Measurements from ENCODE around the gene UPK3A. TPM values are rescaled to one million over a fixed set of nuclear protein-coding genes. Genes with fewer than 3 reads are reported as not detected.

Gene UPK3A
- total RNA-seq, 6 experiments from 2014 or later = not detected

DNA sequence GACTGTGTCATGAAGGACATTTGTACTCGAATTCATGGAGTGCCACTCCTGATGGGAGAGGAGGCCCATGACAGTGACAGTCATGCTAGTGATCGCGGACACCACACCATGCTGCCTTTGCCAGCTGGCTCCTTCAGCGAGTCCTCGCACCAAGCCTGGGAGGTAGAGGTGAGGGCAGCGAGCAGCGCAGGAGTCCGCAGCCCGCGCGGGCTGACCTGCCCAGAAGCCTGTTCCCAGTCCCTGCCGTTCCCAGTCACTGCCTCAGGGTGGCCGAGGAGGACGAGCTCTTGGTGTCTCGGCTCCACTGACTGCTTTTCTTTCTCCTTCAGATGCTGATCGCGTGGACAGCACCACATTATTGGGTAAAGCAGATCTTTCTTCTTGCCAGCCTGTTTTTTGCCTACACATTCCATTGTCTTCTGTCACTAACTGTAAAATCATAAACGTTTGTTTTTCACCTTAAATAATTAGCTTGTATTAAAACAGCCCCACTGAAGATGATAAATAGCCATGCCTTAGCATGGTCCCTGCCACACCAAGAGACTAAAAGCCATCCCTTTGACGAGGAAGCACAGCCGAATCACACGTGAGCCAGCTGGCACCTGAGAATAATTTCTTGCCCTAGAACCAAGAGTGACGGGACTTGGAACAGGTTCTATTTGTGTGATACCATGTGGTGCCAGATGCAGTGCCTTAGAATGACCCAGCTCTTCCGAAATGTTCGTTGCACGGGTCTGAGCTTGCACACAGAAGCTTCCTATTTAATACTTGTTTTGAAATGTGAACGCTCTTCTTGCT is 50.5 kb downstream of the UPK3A start:
- ATAC-seq (peak; percentile 89 to 94 (median 93)), DNase-seq (peak; percentile 91 to 97 (median 96))
- no peaks in the 10 kb centered on the region for H3K9me3 ChIP-seq
- no peak overlapping the region for H3K4me3 ChIP-seq
- intact Hi-C loops (cut with DNase I) = no loop called here
- 30% methylated on average over 23 of the region's 26 CpGs for WGBS (ENCODE audit: insufficient coverage, low coverage, low lambda C conversion rate, missing lambda C conversion rate)
- H3K27ac ChIP-seq = peak overlapping the region in 1 of 3 donors; percentile 73
- no peak for TF ChIP-seq POLR2A (IDR thresholded peaks at IDR 0.05)
- TF ChIP-seq, protein P1, sequence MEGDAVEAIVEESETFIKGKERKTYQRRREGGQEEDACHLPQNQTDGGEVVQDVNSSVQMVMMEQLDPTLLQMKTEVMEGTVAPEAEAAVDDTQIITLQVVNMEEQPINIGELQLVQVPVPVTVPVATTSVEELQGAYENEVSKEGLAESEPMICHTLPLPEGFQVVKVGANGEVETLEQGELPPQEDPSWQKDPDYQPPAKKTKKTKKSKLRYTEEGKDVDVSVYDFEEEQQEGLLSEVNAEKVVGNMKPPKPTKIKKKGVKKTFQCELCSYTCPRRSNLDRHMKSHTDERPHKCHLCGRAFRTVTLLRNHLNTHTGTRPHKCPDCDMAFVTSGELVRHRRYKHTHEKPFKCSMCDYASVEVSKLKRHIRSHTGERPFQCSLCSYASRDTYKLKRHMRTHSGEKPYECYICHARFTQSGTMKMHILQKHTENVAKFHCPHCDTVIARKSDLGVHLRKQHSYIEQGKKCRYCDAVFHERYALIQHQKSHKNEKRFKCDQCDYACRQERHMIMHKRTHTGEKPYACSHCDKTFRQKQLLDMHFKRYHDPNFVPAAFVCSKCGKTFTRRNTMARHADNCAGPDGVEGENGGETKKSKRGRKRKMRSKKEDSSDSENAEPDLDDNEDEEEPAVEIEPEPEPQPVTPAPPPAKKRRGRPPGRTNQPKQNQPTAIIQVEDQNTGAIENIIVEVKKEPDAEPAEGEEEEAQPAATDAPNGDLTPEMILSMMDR (IDR thresholded peaks at IDR 0.05) = peak; percentile 14 to 46 (median 32)
- no peaks in the 10 kb centered on the region for H3K27me3 ChIP-seq
- H3K4me1 ChIP-seq = peaks cover 0 to 34% (median 10%) of the 10 kb centered on the region in 4 donors
- peaks cover 0 to 22% (median 1%) of the 10 kb centered on the region in 4 donors for H3K36me3 ChIP-seq

DNA sequence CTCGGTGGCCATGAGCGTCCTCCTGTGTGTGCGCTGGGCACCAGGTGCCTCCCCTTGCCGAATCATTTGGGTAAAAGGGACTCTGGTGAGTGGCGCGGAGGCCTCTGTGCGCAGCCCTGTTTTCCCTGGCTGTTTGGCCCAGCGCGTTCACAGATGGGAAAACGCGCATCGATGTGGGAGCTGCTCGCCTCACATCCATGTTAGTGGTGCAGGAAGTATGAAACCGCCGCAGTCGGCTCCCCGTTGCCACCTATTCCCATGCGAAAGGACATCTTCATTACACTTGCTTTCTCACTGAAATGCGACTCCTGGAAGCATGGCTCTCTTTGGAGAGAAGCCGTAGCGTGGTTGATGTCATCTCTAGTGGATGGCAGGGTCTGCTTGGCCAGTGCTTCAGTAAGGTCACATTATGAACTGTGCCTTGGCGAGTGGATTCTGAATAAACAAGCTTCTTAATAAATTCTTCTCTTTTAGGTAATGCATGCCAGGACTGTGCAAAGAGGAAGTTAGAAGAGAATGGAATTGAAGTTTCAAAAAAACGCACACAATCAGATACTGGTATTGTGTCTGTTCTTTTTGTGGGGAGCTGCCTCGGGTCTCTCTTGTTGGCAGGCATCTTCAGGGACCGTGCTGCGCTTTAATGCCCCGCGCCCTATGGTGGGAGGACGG is 51.2 kb downstream of the UPK3A start:
- H3K27me3 ChIP-seq = no peaks in the 10 kb centered on the region
- intact Hi-C loops (cut with DNase I) = no loop called here
- H3K4me1 ChIP-seq = peaks cover 0 to 34% (median 10%) of the 10 kb centered on the region in 4 donors
- peak overlapping the region; percentile 43 to 79 (median 73) for H3K27ac ChIP-seq
- H3K4me3 ChIP-seq = no peak overlapping the region
- ATAC-seq (no peak), DNase-seq (no peak)
- 80% methylated on average over 20 of the region's 29 CpGs for WGBS (ENCODE audit: insufficient coverage, low coverage, low lambda C conversion rate, missing lambda C conversion rate)
- no peaks in the 10 kb centered on the region for H3K9me3 ChIP-seq
- TF ChIP-seq, protein P1 (IDR thresholded peaks at IDR 0.05) = no peak
- no peak for TF ChIP-seq POLR2A (IDR thresholded peaks at IDR 0.05)
- H3K36me3 ChIP-seq = peaks cover 0 to 19% (median 1%) of the 10 kb centered on the region in 4 donors

DNA sequence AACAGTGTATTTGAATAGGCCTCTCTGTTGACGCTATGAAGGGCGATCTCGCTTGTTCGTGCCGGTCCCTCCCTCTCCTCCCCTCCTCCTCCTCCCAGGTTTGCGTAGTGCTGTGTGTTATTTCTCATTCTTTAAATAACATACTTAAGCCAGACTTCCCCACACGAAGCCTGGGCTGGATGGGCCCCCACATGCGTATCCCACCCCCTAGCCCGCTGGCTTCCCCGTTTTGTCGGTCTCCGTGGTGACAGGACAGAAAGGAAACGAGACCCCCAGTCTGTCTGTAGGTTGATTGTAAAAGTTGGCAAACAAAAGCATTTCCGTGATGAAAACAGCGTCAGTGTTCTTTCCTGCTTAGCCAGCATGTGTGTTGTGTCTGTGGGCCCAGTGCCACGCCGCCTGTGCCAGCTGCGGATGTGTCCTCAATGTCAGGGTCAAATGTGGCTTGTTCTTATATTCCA is 52.3 kb downstream of the UPK3A start:
- no peak for TF ChIP-seq POLR2A (IDR thresholded peaks at IDR 0.05)
- TF ChIP-seq, protein P1 (IDR thresholded peaks at IDR 0.05) = no peak
- intact Hi-C loops (cut with DNase I) = no loop called here
- Histone ChIP-seq H3K4me3 (no peak overlapping the region), H3K4me1 (peaks cover 0 to 34% (median 10%) of the 10 kb centered on the region in 4 donors), H3K9me3 (no peaks in the 10 kb centered on the region), H3K27ac (peak overlapping the region; percentile 43 to 79 (median 73)), H3K27me3 (no peaks in the 10 kb centered on the region), H3K36me3 (peaks cover 0 to 24% (median 1%) of the 10 kb centered on the region in 4 donors)
- WGBS (ENCODE audit: insufficient coverage, low coverage, low lambda C conversion rate, missing lambda C conversion rate) = 5% methylated on average over 18 of the region's 18 CpGs
- ATAC-seq (peak; percentile 62 to 73 (median 72)), DNase-seq (peak; percentile 84 to 92 (median 88))

DNA sequence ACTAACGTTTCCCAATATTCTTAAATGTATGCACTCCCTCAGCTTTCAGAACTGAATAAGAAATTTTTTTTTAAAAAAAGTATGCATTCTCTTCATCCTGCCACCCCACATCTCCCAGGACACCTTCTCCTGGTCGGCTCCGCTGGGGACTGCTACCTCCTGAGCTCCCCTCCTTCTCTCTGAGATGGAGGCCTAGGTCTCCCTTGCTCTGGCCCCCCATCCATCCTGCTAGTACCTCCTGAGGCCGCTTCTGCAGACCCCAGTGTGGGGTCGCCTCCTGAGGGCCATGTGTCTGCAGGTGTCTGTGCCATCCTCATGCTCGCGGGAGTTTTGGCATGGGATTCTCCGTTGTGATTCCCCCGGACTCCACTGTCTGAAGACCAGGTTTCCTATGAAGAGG is 52.8 kb downstream of the UPK3A start:
- H3K9me3 ChIP-seq = no peaks in the 10 kb centered on the region
- ATAC-seq = no peak
- peaks cover 0 to 24% (median 1%) of the 10 kb centered on the region in 4 donors for H3K36me3 ChIP-seq
- H3K4me1 ChIP-seq = peaks cover 0 to 34% (median 10%) of the 10 kb centered on the region in 4 donors
- no peak for DNase-seq
- H3K27me3 ChIP-seq = no peaks in the 10 kb centered on the region
- intact Hi-C loops (cut with DNase I) = no loop called here
- H3K27ac ChIP-seq = peak overlapping the region in 2 of 3 donors; percentile 43 to 79
- TF ChIP-seq, protein P1 (IDR thresholded peaks at IDR 0.05) = no peak
- TF ChIP-seq POLR2A (IDR thresholded peaks at IDR 0.05) = no peak
- H3K4me3 ChIP-seq = no peak overlapping the region
- WGBS (ENCODE audit: insufficient coverage, low coverage, low lambda C conversion rate, missing lambda C conversion rate) = 63% methylated on average over 4 of the region's 9 CpGs
